GM19372 (cell line): ENCODE data around the gene HSPD1.
"Not testable (repeated sequence)": the region's sequence is repeated elsewhere in the genome, so short reads cannot be mapped to it uniquely, and the experiment has no call there.

Experiments used
- ATAC-seq: cut with Tn5 transposase; IDR thresholded peaks from one replicate; pipeline ENCODE4 v1.9.1; 2021; ENCODE audit warnings: mild to moderate bottlenecking, low read depth, moderate library complexity; ENCODE audit not compliant: unreplicated experiment

Gene HSPD1

DNA sequence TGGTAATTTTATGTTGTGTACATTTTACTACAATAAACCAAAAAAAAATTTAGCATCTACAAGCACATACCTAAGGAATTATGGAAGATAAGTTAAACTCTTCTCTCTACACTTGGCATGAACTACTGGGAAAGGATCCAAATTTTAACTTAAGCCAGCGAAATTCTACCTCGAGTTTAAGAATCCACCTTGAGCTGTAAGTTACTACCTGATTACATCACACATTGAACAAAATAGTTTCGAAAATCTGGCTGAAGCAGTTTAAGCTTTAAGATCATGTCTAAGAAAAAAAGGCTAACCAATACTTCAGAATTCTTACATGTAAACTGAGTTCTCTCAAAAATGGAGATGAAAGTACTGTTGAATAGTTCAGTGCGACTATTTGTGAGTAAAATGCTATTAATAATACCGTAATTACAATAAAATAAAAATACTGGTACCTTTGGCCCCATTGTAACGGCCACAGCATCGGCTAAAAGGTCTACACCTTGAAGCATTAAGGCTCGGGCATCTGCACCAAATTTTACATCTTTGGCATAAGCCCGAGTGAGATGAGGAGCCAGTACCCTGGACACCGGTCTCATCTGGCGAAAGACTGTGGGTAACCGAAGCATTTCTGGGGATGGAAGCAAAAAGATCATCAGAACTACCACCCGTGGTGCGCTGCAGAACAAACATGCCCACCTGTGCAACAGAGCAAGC lies 1.3 kb downstream of the HSPD1 start:
- ATAC-seq = no peak

DNA sequence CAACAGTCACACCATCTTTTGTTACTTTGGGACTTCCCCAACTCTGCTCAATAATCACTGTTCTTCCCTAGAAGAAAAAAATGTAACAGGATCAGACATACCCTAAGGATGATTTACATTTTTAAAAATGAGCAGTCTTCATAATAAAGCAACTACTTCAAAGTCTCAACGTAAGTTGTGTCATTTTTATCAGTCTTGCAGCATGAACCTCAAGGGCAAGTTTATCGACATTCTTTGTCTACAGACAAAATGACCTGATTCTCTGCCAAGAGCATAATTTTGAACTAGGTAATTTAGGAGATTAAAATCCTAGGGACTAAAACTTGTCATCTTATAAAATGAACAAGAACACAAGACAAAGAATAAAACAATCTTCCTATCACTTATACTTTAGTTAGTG lies 2.3 kb downstream of the HSPD1 start:
- no peak for ATAC-seq

DNA sequence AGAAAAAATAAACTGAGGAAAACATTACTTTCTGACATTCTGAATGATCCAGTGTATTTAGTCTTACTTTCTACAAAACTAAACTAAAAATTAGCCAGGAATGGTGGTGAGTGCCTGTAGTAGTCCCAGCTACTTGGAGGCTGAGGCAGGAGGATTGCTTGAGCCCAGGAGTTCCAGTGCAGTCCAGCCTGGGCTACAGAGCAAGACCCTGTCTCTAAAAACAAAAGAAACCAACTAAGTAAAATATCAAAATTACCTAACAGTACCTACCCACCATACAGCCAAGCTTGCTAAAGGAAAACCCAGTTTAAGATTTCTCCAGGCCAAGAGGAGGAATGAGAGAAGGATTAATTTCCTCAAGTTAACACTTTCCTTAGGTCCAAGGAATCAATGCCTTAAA lies 2.9 kb downstream of the HSPD1 start:
- ATAC-seq = no peak

DNA sequence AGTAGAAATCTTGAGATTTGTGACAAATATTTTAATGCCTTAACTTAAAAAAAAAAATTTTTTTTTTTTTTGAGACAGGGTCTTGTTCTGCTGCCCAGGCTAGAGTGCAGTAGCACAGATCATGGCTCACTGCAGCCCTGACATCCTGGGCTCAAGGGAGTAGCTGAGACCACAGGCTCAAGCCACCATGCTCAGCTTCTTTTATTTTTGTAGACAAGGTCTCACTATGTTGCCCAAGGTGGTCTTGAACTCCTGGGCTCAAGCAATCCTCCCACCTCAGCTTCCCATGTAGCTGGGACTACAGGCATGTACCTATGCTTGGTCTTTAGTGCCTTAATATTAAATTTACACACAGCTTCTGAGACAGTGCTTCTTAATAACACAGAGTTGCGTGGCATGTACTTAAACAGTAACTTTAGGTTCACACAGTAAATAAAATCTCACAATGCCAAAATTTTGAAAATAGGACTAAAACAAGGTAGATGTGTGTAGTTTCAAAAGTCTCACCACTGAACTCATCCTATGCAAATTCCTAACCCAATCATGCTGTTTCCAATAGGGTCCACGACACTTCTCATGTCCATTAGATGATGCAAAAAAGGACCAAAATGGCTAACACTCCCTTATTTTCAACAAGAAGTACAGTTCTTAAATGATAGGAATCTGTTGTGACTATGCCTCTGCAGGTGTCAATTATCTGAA lies 4.1 kb downstream of the HSPD1 start:
- ATAC-seq = no peak

DNA sequence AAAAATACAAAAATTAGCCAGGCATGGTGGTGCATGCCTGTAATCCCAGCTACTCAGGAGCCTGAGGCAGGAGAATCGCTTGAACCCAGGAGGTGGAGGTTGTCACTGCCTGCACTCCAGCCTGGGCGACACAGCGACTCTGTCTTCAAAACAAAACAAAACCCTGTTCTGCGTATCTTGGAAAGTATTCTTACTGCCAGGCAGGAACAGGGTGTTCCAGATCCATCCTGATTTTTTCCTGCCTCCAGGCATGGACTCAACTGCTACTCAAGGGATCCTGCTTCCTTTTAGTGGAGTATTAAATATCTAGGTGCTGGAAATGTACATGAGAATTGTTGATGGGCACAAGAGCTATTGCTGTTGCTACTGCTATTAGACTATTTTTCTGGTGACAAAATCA lies 12.3 kb downstream of the HSPD1 start:
- ATAC-seq = no peak

DNA sequence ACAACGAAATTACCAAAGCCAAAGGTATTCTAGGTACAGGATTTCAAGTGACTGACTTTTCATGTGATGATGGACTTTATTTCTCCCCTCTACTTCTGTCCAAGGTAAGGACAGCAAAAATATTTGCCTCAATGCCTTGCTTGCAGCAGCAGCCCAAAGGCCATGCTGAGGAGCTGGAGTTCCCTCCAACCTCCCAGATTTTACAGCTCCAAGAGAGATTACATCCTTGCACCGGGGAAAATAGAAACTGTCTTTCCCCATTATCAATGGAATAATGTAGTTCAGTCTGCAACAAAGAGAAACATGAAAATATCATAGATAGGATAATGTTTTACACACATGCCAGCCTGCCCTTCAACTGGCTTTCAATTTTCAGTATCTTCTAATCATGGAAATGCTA lies 13.5 kb downstream of the HSPD1 start:
- ATAC-seq = no peak

DNA sequence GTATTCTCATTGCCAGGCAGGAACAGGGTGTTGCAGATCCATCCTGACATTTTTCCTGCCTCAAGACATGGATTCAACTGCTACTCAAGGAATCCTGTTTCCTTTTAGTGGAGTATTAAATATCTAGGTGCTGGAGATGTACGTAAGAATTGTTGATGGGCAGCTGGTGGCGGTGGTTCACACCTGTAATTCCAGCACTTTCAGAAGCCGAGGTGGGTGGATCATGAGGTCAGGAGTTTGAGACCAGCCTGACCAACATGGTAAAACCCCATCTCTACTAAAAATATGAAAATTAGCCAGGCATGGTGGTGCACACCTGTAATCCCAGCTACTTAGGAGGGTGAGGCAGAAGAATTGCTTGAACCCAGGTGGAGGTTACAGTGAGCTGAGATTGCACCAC lies 15.4 kb downstream of the HSPD1 start:
- ATAC-seq = not testable (repeated sequence)

DNA sequence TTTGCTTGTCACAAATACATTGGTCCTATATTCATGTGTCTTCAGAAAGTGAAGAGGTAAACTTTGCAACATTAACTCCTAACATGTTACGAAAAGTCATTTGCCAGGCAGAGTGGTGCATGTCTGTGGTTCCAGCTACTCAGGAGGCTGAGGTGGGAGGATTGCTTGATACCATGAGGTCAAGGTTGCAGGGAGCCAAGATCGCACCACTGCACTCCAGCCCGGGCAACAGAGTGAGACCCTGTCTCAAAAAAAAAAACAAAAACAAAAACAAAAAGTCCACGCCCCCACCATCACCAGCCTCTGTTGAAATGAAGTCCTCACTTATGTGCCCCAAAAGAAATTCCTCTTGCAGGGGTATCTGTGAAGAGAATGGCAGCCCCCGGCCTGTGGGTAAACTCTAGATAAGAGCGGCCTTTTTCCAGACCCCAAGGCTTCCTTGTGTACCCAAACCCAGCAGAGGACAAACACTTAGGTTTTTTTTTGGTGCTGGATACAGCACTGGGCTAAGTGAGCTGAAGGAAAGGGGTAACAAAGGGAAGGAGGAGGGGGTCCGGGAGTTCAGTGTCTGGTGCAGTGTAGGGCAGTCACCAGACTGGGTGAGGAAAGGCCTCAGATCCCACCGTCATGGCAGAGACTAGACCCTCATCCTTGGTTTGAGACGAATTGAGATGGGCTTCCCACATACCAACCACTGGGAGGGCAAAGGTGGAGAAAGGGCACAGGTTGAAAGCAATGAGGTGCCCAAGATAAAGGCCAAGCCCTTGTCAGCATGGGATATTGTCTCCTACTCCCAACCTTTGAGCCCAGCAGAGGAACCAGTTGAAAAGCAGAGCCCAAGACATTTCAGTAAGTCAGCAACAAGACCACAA lies 19.2 kb downstream of the HSPD1 start:
- no peak for ATAC-seq

DNA sequence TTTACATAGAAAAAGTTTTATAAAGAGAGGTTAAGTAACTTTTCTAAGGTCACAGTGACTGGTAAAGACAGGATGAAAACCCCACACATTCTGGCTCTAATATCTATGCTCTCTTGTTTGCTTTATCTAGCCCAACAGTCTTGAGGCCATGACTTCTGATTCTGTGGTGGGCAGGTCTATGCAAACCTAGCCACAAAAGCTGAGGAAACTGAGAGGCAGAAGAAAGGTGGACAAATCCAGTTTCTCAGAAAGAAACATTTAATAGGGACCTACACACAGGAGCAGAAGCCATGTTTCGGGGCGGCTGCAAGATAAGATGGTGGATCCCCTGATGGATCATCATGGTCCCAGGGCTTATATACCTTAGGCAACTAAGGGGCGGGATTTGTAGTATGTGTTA lies 21.8 kb downstream of the HSPD1 start:
- no peak for ATAC-seq

DNA sequence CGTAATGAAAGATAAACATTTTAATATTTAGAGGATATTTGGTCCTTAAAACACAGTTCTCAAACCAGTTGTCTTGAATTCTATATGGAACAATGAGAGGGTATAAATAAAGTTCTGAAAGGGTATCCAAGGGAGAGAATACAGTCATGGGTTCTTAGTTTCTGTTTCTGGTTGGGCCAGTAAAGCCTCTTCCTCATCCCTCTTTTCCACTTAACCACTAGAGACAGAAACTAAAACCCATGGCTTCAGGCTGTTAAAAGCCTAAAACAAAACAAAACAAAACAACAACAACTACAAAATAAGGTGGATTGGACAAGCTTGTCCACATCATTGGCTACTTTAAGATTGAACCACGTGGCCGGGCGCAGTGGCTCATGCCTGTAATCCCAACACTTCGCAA lies 27.5 kb downstream of the HSPD1 start:
- no peak for ATAC-seq

DNA sequence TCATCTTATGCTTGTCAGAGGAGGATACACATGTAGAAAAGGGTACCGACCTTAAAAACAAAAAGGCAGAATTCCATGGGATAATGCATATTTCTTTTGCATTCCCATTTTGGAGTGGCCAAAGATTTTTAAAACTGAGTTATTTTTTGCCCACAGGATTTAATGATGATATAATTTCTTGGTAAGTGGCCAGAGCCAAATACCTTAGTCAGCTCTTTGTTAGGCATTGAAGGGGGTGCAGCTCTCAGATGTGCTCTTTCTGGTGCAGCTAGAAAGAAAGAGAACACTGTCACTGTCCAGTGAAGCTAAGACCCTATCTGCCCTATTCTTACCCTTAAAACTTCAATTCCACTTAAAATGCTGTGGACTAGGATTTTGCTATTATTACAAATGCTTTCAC lies 35.5 kb downstream of the HSPD1 start:
- ATAC-seq = no peak

DNA sequence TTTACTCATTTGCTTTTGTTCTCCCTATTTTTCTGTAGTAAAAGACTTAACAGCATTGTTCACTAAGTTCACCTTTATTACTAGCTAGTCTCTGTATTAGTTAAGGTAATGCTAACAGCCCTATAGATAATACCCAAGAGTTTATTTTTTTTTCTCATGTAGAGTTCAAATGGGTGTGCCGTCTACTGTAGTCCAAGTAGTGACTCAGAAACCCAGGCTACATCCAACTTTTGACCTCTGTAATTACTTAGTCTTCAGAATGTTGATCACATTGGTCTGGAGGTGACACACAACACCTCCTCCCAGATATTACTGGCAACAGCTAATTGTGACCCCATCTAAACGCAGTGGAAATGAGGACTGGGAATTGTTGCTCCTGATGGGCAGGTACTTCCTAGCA lies 38.6 kb downstream of the HSPD1 start:
- ATAC-seq = no peak

DNA sequence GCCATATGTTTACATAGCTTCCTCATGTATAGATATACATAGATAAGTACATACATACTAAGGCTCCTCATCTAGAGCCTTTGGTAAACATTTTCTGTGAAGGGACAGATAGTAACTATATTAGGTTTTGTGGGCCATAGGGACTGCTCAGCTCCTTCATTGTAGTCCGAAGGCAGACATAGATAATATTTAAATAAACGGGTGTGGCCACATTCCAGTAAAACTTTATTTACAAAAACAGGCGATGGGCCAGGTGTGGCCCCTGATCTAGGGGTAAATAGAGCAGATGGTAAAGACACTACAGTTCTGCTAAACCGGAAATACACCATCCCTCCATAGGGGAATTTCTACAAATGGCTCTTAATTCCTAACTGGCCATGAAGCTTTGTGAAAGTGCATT lies 39.0 kb downstream of the HSPD1 start:
- no peak for ATAC-seq

DNA sequence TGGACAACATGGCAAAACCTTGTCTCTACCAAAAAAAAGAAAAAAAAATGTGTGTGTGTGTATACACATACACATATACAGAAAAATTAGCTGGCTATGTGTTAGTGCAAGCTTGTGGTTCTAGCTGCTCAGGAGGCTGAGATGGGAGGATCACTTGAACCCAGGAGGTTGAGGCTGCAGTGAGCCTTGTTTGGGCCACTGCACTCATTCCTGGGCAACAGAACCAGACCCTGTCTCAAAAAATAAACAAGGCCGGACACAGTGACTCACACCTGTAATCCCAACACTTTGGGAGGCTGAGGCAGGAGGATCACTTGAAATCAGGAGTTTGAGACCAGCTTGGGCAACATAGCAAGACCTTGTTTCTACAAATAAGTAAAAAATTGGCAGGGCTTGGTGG lies 44.2 kb downstream of the HSPD1 start:
- no peak for ATAC-seq

DNA sequence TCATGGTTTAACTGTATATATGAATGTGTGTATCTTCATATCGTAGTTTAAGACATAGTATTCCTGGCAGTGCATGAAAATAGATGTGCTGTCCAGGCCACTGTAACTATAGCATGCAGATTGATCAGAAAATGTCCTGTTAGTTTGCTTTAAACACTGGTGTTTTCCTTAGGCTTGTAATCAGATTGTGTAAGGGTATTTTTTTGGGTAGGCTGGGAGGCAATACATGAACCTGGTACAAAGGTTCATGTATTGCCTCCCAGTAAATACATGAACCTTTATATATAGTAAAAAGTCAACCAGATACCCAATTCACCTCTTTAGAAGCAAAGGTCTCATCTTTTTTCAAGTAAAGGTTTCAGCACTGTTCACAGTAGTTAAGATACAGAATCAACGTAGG lies 44.7 kb downstream of the HSPD1 start:
- ATAC-seq = no peak

DNA sequence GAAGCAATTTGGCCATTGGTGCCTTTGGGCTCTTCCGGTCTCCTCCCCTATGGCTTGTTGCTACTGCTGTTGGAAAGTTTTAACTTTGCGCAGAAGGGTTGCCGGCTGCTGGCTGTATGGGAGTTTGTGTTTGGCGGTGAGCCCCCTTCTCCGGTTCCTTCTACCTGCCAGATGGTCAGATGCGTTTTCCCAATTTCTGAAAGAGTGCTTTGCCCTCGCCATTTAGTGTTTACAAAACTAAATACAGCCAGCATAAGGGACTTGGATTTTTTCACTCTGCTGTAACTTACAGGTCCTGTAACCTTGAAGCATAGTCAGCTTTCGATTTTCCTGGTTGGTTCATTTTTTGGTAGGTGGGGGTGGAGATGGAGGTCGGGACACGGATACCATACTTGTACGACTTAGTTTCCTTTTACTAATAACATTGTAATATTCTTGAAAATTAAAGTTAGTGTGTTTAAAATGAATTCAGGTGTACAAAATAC lies 45.7 kb downstream of the HSPD1 start:
- ATAC-seq = peak; percentile 27

DNA sequence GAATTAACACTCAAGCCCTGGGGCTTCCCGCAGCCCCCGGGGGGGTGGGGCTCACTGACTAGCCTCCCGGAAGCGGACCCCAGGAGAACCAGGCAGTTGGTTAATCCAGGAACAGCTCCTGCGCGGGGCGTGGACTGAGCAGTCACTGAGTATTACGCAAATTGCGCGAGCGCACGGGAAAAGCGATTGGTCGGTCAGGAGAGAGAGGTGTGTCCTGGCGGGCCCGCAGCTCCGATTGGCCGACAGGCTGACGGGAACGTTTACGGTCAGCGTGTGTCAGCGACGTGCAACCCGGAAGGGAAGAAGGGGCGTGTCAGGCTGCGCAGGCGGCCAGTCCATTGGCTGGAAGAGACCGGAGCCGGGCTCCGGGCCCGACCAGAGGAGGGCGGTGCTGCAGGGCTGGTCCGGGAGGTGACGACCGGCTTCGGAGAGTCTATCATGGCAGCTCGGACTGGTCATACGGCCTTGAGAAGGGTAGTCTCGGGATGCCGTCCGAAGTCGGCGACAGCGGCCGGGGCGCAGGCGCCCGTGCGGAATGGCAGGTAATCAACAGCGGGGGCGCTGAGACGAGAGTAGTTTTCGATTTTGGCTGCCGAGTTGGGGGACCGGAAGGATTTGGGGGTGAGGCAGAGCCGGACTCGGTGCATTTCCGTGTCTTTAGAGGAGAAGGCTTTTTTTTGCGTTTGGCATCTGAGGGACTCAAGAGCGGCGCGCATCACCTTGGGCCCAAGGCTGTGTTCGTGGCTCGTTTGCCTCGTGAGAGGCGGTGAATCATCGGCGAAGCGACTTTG lies 46.3 kb downstream of the HSPD1 start, which contains the start of gene COQ10B:
TSS of gene COQ10B (plus strand) at position 430 of the 791 bp plus-strand sequence. CDS start at position 439, 9 bp downstream.
- ATAC-seq = peak; percentile 92

DNA sequence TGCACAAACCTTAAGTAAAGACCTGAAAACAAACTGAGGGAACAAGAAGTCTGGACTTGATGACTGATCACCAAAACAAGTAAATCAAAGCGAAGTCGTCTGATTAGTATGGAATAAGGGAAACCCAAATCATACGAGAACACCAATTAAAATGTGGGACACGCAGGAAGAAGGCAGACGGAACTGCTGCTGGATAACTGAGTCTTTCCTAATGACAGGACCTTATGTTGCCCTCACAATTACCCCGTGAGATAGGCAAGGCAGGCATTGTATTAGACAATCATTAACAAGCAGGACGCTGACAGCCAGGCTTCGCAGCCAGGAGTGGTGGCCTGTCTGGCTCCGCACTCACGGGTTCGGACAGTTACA lies 46.9 kb downstream of the HSPD1 start:
- no peak for ATAC-seq

DNA sequence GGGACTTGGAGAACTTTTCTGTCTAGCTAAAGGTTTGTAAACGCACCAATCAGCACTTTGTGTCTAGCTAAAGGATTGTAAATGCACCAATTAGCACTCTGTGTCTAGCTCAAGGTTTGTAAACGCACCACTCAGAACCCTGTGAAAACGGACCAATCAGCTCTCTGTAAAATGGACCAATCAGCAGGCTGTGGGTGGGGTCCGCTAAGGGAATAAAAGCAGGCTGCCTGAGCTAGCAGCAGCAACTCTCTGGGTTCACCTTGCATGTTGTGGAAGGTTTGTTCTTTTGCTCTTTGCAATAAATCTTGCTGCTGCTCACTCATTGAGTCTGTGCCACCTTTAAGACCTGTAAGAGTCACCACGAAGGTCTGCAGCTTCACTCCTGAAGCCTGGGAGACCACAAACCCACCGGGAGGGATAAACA lies 48.7 kb downstream of the HSPD1 start:
- not testable (repeated sequence) for ATAC-seq

DNA sequence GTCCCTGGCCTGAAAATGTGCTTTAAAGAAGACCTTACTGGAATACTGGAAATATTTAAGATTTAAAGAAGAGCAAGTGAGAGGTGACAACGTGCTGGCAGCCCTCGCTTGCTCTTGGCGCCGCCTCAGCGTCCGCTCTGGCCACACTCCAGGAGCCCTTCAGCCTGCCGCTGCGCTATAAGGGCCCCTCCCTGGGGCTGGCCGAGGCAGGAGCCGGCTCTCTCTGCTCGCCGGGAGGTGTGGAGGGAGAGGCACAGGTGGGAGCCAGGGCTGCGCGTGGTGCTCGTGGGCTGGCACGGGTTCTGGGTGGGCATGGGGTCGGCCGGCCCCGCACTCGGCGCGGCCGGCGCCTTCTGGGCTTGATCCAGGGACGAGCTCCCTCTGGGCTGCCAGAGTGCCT lies 49.2 kb downstream of the HSPD1 start:
- ATAC-seq = no peak
